ENCODE results near the gene RIPOR2.

GRCh38 chr6:24858177-24858653 is 77.5 kb downstream of the RIPOR2 start:
- TF ChIP-seq CTCF (IDR thresholded peaks at IDR 0.05; ENCODE audit: low read depth, low read length) (no peak), EZH2phosphoT487 (IDR thresholded peaks at IDR 0.05; ENCODE audit: low read depth) (no peak)

Data from OCI-LY3 (cell line).